Measurements from ENCODE around the gene THY1. TPM values are rescaled to one million over a fixed set of nuclear protein-coding genes. Genes with fewer than 3 reads are reported as not detected.
"Not testable (repeated sequence)": the region's sequence is repeated elsewhere in the genome, so short reads cannot be mapped to it uniquely, and the experiment has no call there.

Gene THY1
- total RNA-seq, 1 donor: 0.31 TPM

- Histone ChIP-seq H3K4me3 (ENCODE audit: low read length) (no peak overlapping the region), H3K9me3 (ENCODE audit: low read depth, low read length) (no peaks in the 10 kb centered on the region), H3K27me3 (ENCODE audit: insufficient read depth, low read length) (peaks cover 22% of the 10 kb centered on the region), H3K4me1 (ENCODE audit: insufficient read depth, low read length) (no peaks in the 10 kb centered on the region)
Observed at GRCh38 chr11:119417726-119418540, 5.0 kb downstream of the THY1 start.

GRCh38 chr11:119416606-119417580, 6.1 kb downstream of the THY1 start:
- Histone ChIP-seq H3K4me3 (ENCODE audit: low read length) (no peak overlapping the region), H3K4me1 (ENCODE audit: insufficient read depth, low read length) (no peaks in the 10 kb centered on the region), H3K27me3 (ENCODE audit: insufficient read depth, low read length) (peaks cover 12% of the 10 kb centered on the region), H3K9me3 (ENCODE audit: low read depth, low read length) (no peaks in the 10 kb centered on the region)

- Histone ChIP-seq H3K4me3 (ENCODE audit: low read length) (no peak overlapping the region), H3K27me3 (ENCODE audit: insufficient read depth, low read length) (peaks cover 4% of the 10 kb centered on the region), H3K4me1 (ENCODE audit: insufficient read depth, low read length) (no peaks in the 10 kb centered on the region)
Observed at GRCh38 chr11:119415966-119416365, 7.0 kb downstream of the THY1 start.

GRCh38 chr11:119415517-119415916, 7.5 kb downstream of the THY1 start:
- no peaks in the 10 kb centered on the region for H3K27me3 ChIP-seq (ENCODE audit: insufficient read depth, low read length)
- H3K4me1 ChIP-seq (ENCODE audit: insufficient read depth, low read length): no peaks in the 10 kb centered on the region
- H3K4me3 ChIP-seq (ENCODE audit: low read length): no peak overlapping the region
- no peaks in the 10 kb centered on the region for H3K9me3 ChIP-seq (ENCODE audit: low read depth, low read length)

More at GRCh38 chr11:119415966-119416365, 7.0 kb downstream of the THY1 start:
- H3K9me3 ChIP-seq (ENCODE audit: low read depth, low read length): no peaks in the 10 kb centered on the region

- Histone ChIP-seq H3K4me3 (ENCODE audit: low read length) (no peak overlapping the region), H3K4me1 (ENCODE audit: insufficient read depth, low read length) (no peaks in the 10 kb centered on the region), H3K27me3 (ENCODE audit: insufficient read depth, low read length) (no peaks in the 10 kb centered on the region), H3K9me3 (ENCODE audit: low read depth, low read length) (no peaks in the 10 kb centered on the region)
Observed at GRCh38 chr11:119414734-119415133, 8.2 kb downstream of the THY1 start.

- H3K4me1 ChIP-seq (ENCODE audit: insufficient read depth, low read length): no peaks in the 10 kb centered on the region
- no peak overlapping the region for H3K4me3 ChIP-seq (ENCODE audit: low read length)
- H3K27me3 ChIP-seq (ENCODE audit: insufficient read depth, low read length): no peaks in the 10 kb centered on the region
- H3K9me3 ChIP-seq (ENCODE audit: low read depth, low read length): no peaks in the 10 kb centered on the region
Observed at GRCh38 chr11:119414321-119414720, 8.7 kb downstream of the THY1 start.

- Histone ChIP-seq H3K27me3 (ENCODE audit: insufficient read depth, low read length) (no peaks in the 10 kb centered on the region), H3K4me3 (ENCODE audit: low read length) (no peak overlapping the region), H3K4me1 (ENCODE audit: insufficient read depth, low read length) (no peaks in the 10 kb centered on the region), H3K9me3 (ENCODE audit: low read depth, low read length) (no peaks in the 10 kb centered on the region)
Observed at GRCh38 chr11:119412072-119412471, 10.9 kb downstream of the THY1 start.

- Histone ChIP-seq H3K27me3 (ENCODE audit: insufficient read depth, low read length) (no peaks in the 10 kb centered on the region), H3K4me1 (ENCODE audit: insufficient read depth, low read length) (no peaks in the 10 kb centered on the region), H3K4me3 (ENCODE audit: low read length) (no peak overlapping the region), H3K9me3 (ENCODE audit: low read depth, low read length) (no peaks in the 10 kb centered on the region)
Observed at GRCh38 chr11:119410501-119410900, 12.5 kb downstream of the THY1 start.

- no peak overlapping the region for H3K4me3 ChIP-seq (ENCODE audit: low read length)
- H3K27me3 ChIP-seq (ENCODE audit: insufficient read depth, low read length): no peaks in the 10 kb centered on the region
- no peaks in the 10 kb centered on the region for H3K9me3 ChIP-seq (ENCODE audit: low read depth, low read length)
- H3K4me1 ChIP-seq (ENCODE audit: insufficient read depth, low read length): no peaks in the 10 kb centered on the region
Observed at GRCh38 chr11:119409731-119410130, 13.2 kb downstream of the THY1 start.

- no peaks in the 10 kb centered on the region for H3K27me3 ChIP-seq (ENCODE audit: insufficient read depth, low read length)
- no peaks in the 10 kb centered on the region for H3K4me1 ChIP-seq (ENCODE audit: insufficient read depth, low read length)
- no peaks in the 10 kb centered on the region for H3K9me3 ChIP-seq (ENCODE audit: low read depth, low read length)
- H3K4me3 ChIP-seq (ENCODE audit: low read length): no peak overlapping the region
Observed at GRCh38 chr11:119406005-119406404, 17.0 kb downstream of the THY1 start.

GRCh38 chr11:119405448-119405847, 17.5 kb downstream of the THY1 start:
- H3K4me3 ChIP-seq (ENCODE audit: low read length); H3K4me1 ChIP-seq (ENCODE audit: insufficient read depth, low read length); H3K27me3 ChIP-seq (ENCODE audit: insufficient read depth, low read length); H3K9me3 ChIP-seq (ENCODE audit: low read depth, low read length): not testable (repeated sequence)

- no peak overlapping the region for H3K4me3 ChIP-seq (ENCODE audit: low read length)
- H3K9me3 ChIP-seq (ENCODE audit: low read depth, low read length): peaks cover 5% of the 10 kb centered on the region
- H3K27me3 ChIP-seq (ENCODE audit: insufficient read depth, low read length): peaks cover 2% of the 10 kb centered on the region
- H3K4me1 ChIP-seq (ENCODE audit: insufficient read depth, low read length): no peaks in the 10 kb centered on the region
Observed at GRCh38 chr11:119404872-119405271, 18.1 kb downstream of the THY1 start.

- Histone ChIP-seq H3K27me3 (ENCODE audit: insufficient read depth, low read length) (peaks cover 8% of the 10 kb centered on the region), H3K9me3 (ENCODE audit: low read depth, low read length) (peaks cover 12% of the 10 kb centered on the region), H3K4me1 (ENCODE audit: insufficient read depth, low read length) (no peaks in the 10 kb centered on the region), H3K4me3 (ENCODE audit: low read length) (no peak overlapping the region)
Observed at GRCh38 chr11:119403021-119403420, 20.0 kb downstream of the THY1 start.

- no peaks in the 10 kb centered on the region for H3K4me1 ChIP-seq (ENCODE audit: insufficient read depth, low read length)
- H3K27me3 ChIP-seq (ENCODE audit: insufficient read depth, low read length): peaks cover 8% of the 10 kb centered on the region
- peaks cover 14% of the 10 kb centered on the region for H3K9me3 ChIP-seq (ENCODE audit: low read depth, low read length)
Observed at GRCh38 chr11:119402470-119402869, 20.5 kb downstream of the THY1 start.

GRCh38 chr11:119400860-119401259, 22.1 kb downstream of the THY1 start:
- Histone ChIP-seq H3K4me3 (ENCODE audit: low read length) (no peak overlapping the region), H3K4me1 (ENCODE audit: insufficient read depth, low read length) (no peaks in the 10 kb centered on the region), H3K27me3 (ENCODE audit: insufficient read depth, low read length) (peaks cover 12% of the 10 kb centered on the region), H3K9me3 (ENCODE audit: low read depth, low read length) (peaks cover 14% of the 10 kb centered on the region)

More at GRCh38 chr11:119402470-119402869, 20.5 kb downstream of the THY1 start:
- no peak overlapping the region for H3K4me3 ChIP-seq (ENCODE audit: low read length)
